SK-N-SH (cell line): ENCODE data around the gene TENT4A. TPM values are rescaled to one million over a fixed set of nuclear protein-coding genes. Genes with fewer than 3 reads are reported as not detected.

Experiments
- CTCF ChIA-PET: fragments of 300-600, 350-600 bp; formaldehyde crosslinking; extraction: SDS; loops from one replicate; lab custom pipeline; 2021; lab: Yijun Ruan, JAX
- POLR2A ChIA-PET: fragments of 350-600 bp; sonication (Branson Sonifier 250); formaldehyde crosslinking; extraction: SDS; loops from one replicate; lab custom pipeline; 2020; ENCODE audit warnings: antibody characterized with exemption, inconsistent platforms; lab: Yijun Ruan, JAX
- DNase-seq: peaks from one replicate; pipeline ENCODE4 v3.0.0; 2012
- H2AFZ ChIP-seq: fragments of 200-600 bp; sonication (generic); 2 replicates; pipeline ENCODE4 v1.8.1; 2016; ENCODE audit warnings: antibody characterized with exemption, mild to moderate bottlenecking, low read depth
- H3F3A ChIP-seq: fragments of 200-600 bp; sonication (generic); replicated peaks from 2 replicates; pipeline ENCODE3; 2016; ENCODE audit warnings: antibody characterized with exemption, mild to moderate bottlenecking; ENCODE audit not compliant: insufficient read depth
- H3K27ac ChIP-seq, 2 experiments: fragments of 200-500 bp in 1 of 2; fragments of 200-600 bp in 1 of 2; sonication (Bioruptor generic) in 1 of 2; sonication (generic), shearing (Covaris generic) in 1 of 2; 2 replicates each; pipeline versions ENCODE4 v1.5.1 to v1.6.1; 2014 to 2016; ENCODE audit warnings: low read depth in 2 of 2, inconsistent platforms in 1 of 2, low read length in 1 of 2, mild to moderate bottlenecking in 1 of 2, mixed read lengths in 1 of 2
- H3K27me3 ChIP-seq: fragments of 200-600 bp; sonication (generic), shearing (Covaris generic); 2 replicates; pipeline ENCODE4 v1.6.1; 2016; ENCODE audit warnings: mixed run types; ENCODE audit not compliant: insufficient read depth
- H3K36me3 ChIP-seq, 2 experiments: fragments of 200-500 bp in 1 of 2; fragments of 200-600 bp in 1 of 2; sonication (Bioruptor generic) in 1 of 2; sonication (generic) in 1 of 2; replicated peaks in 1 of 2; 2 replicates each; pipeline versions ENCODE3 to v1.5.1; 2014 to 2016; ENCODE audit warnings: low read length in 1 of 2, mild to moderate bottlenecking in 1 of 2; ENCODE audit not compliant: insufficient read depth in 2 of 2, control insufficient read depth in 1 of 2
- H3K4me1 ChIP-seq, 2 experiments: fragments of 200-500 bp in 1 of 2; fragments of 200-600 bp in 1 of 2; sonication (Bioruptor generic) in 1 of 2; sonication (generic), shearing (Covaris generic) in 1 of 2; 2 replicates each; pipeline versions ENCODE4 v1.5.1 to v1.6.1; 2014 to 2016; ENCODE audit warnings: low read depth in 1 of 2, low read length in 1 of 2, mixed run types in 1 of 2; ENCODE audit not compliant: insufficient read depth in 2 of 2, control insufficient read depth in 1 of 2
- H3K4me2 ChIP-seq: fragments of 200-600 bp; sonication (generic), shearing (Covaris generic); 2 replicates; pipeline ENCODE4 v1.6.1; 2017; ENCODE audit warnings: mixed run types
- H3K4me3 ChIP-seq, 2 experiments: fragments of 200-500 bp in 1 of 2; fragments of 200-600 bp in 1 of 2; sonication (Bioruptor generic) in 1 of 2; sonication (generic), shearing (Covaris generic) in 1 of 2; 2 replicates each; pipeline versions ENCODE4 v1.5.1 to v1.8.1; 2014 to 2016; ENCODE audit warnings: low read depth in 2 of 2, inconsistent platforms in 1 of 2, low read length in 1 of 2, mild to moderate bottlenecking in 1 of 2, mixed read lengths in 1 of 2, moderate library complexity in 1 of 2
- H3K79me2 ChIP-seq: fragments of 200-600 bp; sonication (generic); 2 replicates; pipeline ENCODE4 v1.8.1; 2017; ENCODE audit warnings: mild to moderate bottlenecking; ENCODE audit not compliant: insufficient read depth
- H3K9ac ChIP-seq: fragments of 200-600 bp; sonication (generic); 2 replicates; pipeline ENCODE4 v1.6.1; 2017; ENCODE audit warnings: mixed run types
- H3K9me2 ChIP-seq: fragments of 200-600 bp; sonication (generic); 2 replicates; pipeline ENCODE4 v1.6.1; 2017; ENCODE audit warnings: mixed run types
- H3K9me3 ChIP-seq: fragments of 200-600 bp; sonication (generic); 2 replicates; pipeline ENCODE4 v1.6.1; 2017; ENCODE audit warnings: mixed run types, mild to moderate bottlenecking, moderate library complexity
- H4K20me1 ChIP-seq: fragments of 200-600 bp; sonication (generic); 2 replicates; pipeline ENCODE4 v1.6.1; 2017; ENCODE audit warnings: mild to moderate bottlenecking, mixed run types; ENCODE audit not compliant: insufficient read depth
- CTCF ChIP-seq: fragments of 200-600 bp; sonication (generic); IDR thresholded peaks from 2 replicates; pipeline ENCODE4 v1.6.1; 2017; ENCODE audit warnings: antibody characterized with exemption, mild to moderate bottlenecking, moderate library complexity
- FOXM1 ChIP-seq: IDR thresholded peaks from 2 replicates; pipeline ENCODE4 v1.4.0; 2012; ENCODE audit warnings: low read depth, mild to moderate bottlenecking
- GATA2 ChIP-seq: sonication (generic); formaldehyde crosslinking; IDR thresholded peaks from 2 replicates; pipeline ENCODE4 v1.5.0; 2020; ENCODE audit warnings: mild to moderate bottlenecking, missing genetic modification reagents
- IRF3 ChIP-seq: fragments of 150-350 bp; IDR thresholded peaks from 2 replicates; pipeline ENCODE4 v1.6.1; 2016; ENCODE audit warnings: mild to moderate bottlenecking, low read depth, low read length
- NFIC ChIP-seq: IDR thresholded peaks from 2 replicates; pipeline ENCODE4 v1.4.0; 2012; ENCODE audit warnings: borderline replicate concordance
- PBX3 ChIP-seq: IDR thresholded peaks from 2 replicates; pipeline ENCODE4; 2012
- POLR2AphosphoS5 ChIP-seq: IDR thresholded peaks from 2 replicates; pipeline ENCODE4 v1.6.1; 2012; ENCODE audit warnings: low read depth, low read length
- RAD21 ChIP-seq: IDR thresholded peaks from 2 replicates; pipeline ENCODE4 v1.6.1; 2012; ENCODE audit warnings: mild to moderate bottlenecking, low read length
- RCOR1 ChIP-seq: fragments of 150-350 bp; IDR thresholded peaks from 2 replicates; pipeline ENCODE4 v1.6.1; 2017; ENCODE audit warnings: antibody characterized with exemption, low read length
- RFX5 ChIP-seq: IDR thresholded peaks from 2 replicates; pipeline ENCODE4 v1.6.1; 2012; ENCODE audit warnings: mild to moderate bottlenecking, improper control_type of control experiment, low read length
- SIN3A ChIP-seq: IDR thresholded peaks from 2 replicates; pipeline ENCODE4 v1.6.1; 2012; ENCODE audit warnings: low read depth, mild to moderate bottlenecking, low read length, moderate library complexity, borderline replicate concordance
- TAF1 ChIP-seq: IDR thresholded peaks from 2 replicates; pipeline ENCODE4 v1.6.1; 2012; ENCODE audit warnings: low read depth, mild to moderate bottlenecking, low read length, moderate library complexity, borderline replicate concordance
- TCF12 ChIP-seq: IDR thresholded peaks from 2 replicates; pipeline ENCODE4 v1.4.0; 2012
- TEAD4 ChIP-seq: IDR thresholded peaks from 2 replicates; pipeline ENCODE4 v1.4.0; 2012; ENCODE audit warnings: mild to moderate bottlenecking, borderline replicate concordance; ENCODE audit not compliant: insufficient read depth
- USF1 ChIP-seq: IDR thresholded peaks from 2 replicates; pipeline ENCODE4 v1.4.0; 2012; ENCODE audit warnings: low read depth, borderline replicate concordance
- USF2 ChIP-seq: fragments of 150-350 bp; IDR thresholded peaks from 2 replicates; pipeline ENCODE4 v1.6.1; 2017; ENCODE audit warnings: antibody characterized with exemption, low read length, low read depth, borderline replicate concordance
- YY1 ChIP-seq: IDR thresholded peaks from 2 replicates; pipeline ENCODE4 v1.4.0; 2012; ENCODE audit warnings: low read depth, mild to moderate bottlenecking
- ZBTB33 ChIP-seq: IDR thresholded peaks from 2 replicates; pipeline ENCODE4 v1.4.0; 2012; ENCODE audit warnings: low read depth, borderline replicate concordance
- WGBS: methylation state at CpG from one replicate; pipeline ENCODE4 v1.1.6; 2017; ENCODE audit warnings: low lambda C conversion rate; 5-methylcytosine and 5-hydroxymethylcytosine counted together
- polyA plus RNA-seq, 3 experiments: library from polyadenylated mRNA; depleted of rRNA; stranded (reverse); fragments of >200 nt; gene quantifications; 2 replicates each; pipeline ENCODE4 v1.2.3, GENCODE V29; 2012

Gene TENT4A
- polyA plus RNA-seq, 1 of the 3 experiments (the other 2 are of a cell fraction), result 6.0 TPM

GRCh38 chr5:6742081-6742758 is 29.0 kb downstream of the TENT4A start:
- TF ChIP-seq YY1 (no peak), RFX5 (no peak), GATA2 (CRISPR knock-in tag) (no peak), PBX3 (no peak), POLR2AphosphoS5 (no peak), ZBTB33 (no peak), CTCF (no peak), RCOR1 (no peak), USF2 (no peak), RAD21 (no peak), SIN3A (no peak), FOXM1 (no peak), IRF3 (no peak), USF1 (no peak), NFIC (no peak), TAF1 (no peak), TCF12 (no peak), TEAD4 (no peak)
- CTCF ChIA-PET, result interaction anchor here (0.9 kb wide), 1 partner anchor 1245 kb away, joined by 3 read pairs; no protein-coding TSS in a partner anchor
- Histone ChIP-seq H3K27me3 (no peaks in the 10 kb centered on the region), H3K79me2 (peaks cover 80% of the 10 kb centered on the region), H3K9me3 (no peaks in the 10 kb centered on the region), H3K36me3 (peaks cover 30 to 77% of the 10 kb centered on the region in 2 experiments), H3K9ac (no peak overlapping the region), H2AFZ (no peak overlapping the region), H3K9me2 (no peaks in the 10 kb centered on the region), H3F3A (no peaks in the 10 kb centered on the region), H4K20me1 (peaks cover 41% of the 10 kb centered on the region), H3K4me2 (no peak overlapping the region), H3K27ac (no peak overlapping the region), H3K4me3 (no peak overlapping the region), H3K4me1 (peaks cover 0 to 10% of the 10 kb centered on the region in 2 experiments; a peak in 1 of 4 replicates)
- POLR2A ChIA-PET, result no interaction called here
- DNase-seq, result no peak
- WGBS, result 97% methylated on average over 12 of the region's 13 CpGs
